Neural progenitor cell (in vitro differentiated cells): ENCODE results near the gene GABRD.

ENCODE experiments used
- EZH2 ChIP-seq: fragments of 200-600 bp; sonication (generic); IDR thresholded peaks from 2 replicates; pipeline ENCODE4 v1.6.1; 2017; ENCODE audit warnings: antibody characterized with exemption, mild to moderate bottlenecking, moderate library complexity
- TF ChIP-seq, protein P1 (sequence below): fragments of 200-600 bp; sonication (generic); IDR thresholded peaks from 2 replicates; pipeline ENCODE4 v1.5.1; 2017; ENCODE audit warnings: antibody characterized with exemption, mild to moderate bottlenecking

- TF ChIP-seq, protein P1, sequence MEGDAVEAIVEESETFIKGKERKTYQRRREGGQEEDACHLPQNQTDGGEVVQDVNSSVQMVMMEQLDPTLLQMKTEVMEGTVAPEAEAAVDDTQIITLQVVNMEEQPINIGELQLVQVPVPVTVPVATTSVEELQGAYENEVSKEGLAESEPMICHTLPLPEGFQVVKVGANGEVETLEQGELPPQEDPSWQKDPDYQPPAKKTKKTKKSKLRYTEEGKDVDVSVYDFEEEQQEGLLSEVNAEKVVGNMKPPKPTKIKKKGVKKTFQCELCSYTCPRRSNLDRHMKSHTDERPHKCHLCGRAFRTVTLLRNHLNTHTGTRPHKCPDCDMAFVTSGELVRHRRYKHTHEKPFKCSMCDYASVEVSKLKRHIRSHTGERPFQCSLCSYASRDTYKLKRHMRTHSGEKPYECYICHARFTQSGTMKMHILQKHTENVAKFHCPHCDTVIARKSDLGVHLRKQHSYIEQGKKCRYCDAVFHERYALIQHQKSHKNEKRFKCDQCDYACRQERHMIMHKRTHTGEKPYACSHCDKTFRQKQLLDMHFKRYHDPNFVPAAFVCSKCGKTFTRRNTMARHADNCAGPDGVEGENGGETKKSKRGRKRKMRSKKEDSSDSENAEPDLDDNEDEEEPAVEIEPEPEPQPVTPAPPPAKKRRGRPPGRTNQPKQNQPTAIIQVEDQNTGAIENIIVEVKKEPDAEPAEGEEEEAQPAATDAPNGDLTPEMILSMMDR = no peak
- no peak for TF ChIP-seq EZH2
These were observed 46.0 kb upstream of the GABRD start for GRCh38 chr1:1972976-1973715.
